Cerebellar cortex (tissue), 1 donor: Measurements from ENCODE around the gene ZNF780B.
A peak's percentile ranks its signal among the peaks of the same experiment; 100 is the strongest.
"Not testable (repeated sequence)": the region's sequence is repeated elsewhere in the genome, so short reads cannot be mapped to it uniquely, and the experiment has no call there.

Source experiments
- DNase-seq: peaks from one replicate; pipeline ENCODE4 v3.0.0-alpha.2; 2015; ENCODE audit warnings: low spot score

ZNF780B gene

DNA sequence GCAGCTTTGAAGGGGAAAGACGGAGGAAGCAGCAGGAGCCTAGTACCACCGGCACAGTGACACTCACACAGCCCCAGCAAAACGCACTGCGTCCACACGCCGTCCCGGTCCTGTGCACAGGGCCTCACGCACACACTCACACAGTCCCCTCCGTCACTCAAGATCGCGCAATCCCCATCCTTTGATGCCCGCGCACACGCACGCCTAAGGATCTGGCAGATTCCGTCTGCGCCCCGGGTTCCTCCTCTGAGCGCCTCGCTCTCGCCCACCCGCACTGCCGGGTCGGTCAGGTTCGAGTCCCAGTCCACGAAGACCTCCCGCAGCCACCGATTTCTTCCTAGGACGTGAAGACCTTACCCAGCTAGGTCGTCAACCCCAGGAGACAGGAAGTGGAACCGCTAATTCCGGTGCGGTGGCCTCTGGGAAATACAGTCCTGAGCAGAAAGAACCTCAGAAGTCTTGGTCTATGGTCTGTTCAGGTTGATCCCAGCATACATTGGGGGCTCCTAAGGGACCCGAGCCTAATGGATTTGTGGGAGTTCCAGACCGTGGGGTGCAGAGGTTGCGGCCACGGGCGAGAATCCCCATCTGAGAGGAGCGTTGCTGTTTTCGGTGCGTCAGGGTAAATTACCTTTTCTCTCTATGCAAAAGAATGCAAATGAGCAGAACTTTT, at the start of gene ZNF780B:
TSS of gene ZNF780B (minus strand) at position 400 of the 673 bp plus-strand sequence. CDS start 5,899 bp downstream, outside the sequence.
- DNase-seq = peak; percentile 91

DNA sequence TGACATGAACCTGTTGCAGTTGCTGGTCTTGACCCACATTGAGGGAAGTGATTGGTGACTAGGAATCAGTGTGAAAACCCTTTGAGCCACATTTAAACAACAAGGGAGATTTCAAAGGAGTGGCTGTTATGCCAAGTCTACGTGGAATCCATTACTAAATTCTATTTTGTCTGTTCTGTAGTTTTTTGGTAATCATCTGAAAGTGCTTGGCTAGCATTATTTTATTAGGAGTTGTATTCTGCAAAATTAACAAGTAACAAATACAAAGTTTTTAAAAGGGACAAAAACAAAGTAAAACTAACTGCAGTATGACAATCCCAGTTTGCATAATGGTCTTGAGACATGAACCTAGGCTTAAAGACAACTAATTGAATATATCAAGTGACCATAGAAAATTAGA, 48.7 kb upstream of the ZNF780B start:
- no peak for DNase-seq

DNA sequence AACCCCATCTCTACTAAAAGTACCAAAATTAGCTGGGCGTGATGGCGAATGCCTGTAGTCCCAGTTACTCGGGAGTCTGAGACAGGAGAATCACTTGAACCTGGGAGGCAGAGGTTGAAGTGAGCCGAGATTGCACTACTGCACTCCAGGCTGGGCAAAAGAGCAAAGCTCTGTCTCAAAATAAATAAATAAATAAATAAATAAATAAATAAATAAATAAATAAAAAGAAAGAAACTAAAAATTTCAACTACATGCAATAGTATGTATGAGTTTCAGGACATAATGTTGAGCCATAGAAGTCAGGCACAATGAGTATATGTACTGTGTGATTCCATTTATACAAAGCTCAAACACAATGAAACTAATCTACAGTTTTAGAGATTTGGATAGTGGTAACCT, 47.6 kb upstream of the ZNF780B start:
- no peak for DNase-seq

DNA sequence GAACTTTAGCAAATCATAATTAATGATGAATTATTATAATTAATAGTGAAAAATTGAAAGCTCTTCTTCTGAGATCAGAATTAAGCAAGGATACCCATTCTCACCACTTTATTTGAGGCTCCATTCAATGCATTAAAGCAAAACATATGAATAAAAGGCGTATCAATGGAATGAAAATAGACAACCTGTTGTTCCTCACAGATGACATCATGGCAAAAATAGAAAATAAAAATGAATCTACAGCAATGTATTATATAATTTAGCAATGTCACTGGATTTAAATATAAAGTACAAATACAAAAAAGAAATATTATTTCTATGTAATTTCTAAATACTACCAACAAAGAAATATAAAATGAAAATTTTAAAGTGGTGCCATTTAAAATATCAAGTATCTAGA, 45.8 kb upstream of the ZNF780B start:
- no peak for DNase-seq

DNA sequence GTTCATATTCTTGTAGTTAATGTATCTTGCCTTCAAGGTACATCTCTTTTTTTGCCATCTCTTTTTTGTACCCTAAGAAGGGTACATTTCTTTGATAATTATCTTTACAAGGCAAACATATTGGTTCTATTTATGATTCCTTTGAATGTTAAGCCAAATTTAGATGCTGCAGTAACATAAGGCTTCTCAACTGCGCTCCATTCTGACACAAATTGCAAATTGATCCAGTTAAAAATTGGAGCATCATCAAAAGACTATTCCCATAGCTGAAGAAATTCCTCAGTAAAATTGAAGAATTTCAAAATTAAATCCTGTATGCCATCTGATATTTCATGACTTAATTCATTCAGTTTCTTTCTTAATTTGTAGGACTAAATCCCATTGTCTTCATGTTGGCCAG, 37.4 kb upstream of the ZNF780B start:
- no peak for DNase-seq

DNA sequence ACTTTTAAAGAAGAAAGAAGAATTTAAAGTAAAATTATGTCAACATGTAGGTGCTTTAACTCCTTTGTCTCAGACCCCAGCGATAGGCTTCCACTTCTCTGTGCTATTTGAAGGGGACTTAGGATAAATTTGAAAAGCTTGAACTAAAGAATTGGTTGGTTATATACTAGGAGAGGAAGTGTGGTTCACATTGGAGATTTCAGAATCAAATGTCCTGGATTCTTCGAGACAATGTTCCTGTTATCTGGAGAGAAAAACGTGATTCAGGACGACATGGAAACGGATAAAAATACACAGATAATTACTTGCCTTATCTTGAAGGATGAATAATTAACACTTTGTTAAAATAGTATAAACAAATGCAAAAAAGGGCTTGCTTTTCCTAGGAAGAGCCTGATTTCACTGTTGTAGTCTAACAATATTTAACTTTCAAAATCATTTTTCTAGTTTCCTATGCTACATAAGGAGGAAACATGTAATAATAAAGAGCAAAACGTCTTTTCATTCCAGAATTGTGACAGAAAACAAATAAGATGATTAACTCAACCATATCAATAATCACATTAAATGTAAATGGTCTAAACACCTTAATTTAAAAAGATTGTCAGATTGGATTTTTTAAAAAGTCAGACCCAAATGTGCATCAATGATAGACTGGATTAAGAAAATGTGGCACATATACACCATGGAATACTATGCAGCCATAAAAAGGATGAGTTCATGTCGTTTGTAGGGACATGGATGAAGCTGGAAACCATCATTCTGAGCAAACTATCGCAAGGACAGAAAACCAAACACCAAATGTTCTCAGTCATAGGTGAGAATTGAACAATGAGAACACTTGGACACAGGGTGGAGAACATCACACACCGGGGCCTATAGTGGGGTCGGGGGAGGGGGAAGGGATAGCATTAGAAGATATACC, 35.4 kb upstream of the ZNF780B start:
- no peak for DNase-seq

DNA sequence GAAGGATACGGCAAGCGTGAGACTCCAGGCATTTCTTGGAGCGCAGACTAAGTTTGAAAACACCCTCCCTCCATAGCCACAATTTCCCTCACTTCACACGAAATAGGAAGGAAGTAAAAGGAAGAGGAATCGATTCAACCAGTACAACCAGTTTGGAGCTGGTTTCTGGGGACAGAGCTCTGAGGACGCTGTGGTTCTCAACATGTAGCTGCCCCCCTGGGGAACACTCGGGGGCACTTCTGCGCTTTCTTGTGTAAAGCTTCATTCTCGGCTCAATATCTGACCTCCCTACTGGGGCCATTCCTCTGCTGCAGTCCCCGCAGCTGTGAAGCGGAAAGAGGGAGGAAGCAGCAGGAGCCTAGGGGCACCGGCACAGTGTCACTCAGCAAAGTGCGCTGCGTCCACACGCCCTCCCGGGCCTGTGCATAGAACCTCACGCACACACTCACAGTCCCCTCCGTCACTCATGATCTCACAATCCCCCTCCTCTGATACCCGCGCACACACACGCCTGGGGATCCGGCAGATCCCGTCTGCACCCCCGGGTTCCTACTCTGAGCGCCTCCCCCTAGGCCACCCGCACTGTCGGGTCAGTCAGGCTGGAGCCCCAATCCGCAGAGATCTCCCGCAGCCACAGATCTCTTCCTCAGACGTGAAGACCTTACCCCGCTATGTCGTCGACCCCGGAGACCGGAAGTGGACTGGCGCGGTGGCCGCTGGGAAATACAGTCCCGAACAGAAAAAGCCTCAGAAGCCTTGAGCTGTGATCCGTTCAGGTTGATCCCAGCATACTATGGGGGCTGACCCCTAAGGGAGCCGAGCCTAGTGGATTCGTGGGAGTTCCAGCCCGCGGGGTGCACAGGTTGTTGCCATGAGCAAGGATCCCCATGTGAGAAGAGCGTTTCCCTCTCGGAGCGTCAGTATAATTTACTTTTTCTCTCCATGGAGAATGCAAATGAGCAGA, 34.5 kb upstream of the ZNF780B start, which contains the start of gene ZNF780A:
TSS of gene ZNF780A (minus strand) at position 703 of the 964 bp plus-strand sequence. CDS start 6,190 bp downstream, outside the sequence.
- DNase-seq = peak; percentile 89

DNA sequence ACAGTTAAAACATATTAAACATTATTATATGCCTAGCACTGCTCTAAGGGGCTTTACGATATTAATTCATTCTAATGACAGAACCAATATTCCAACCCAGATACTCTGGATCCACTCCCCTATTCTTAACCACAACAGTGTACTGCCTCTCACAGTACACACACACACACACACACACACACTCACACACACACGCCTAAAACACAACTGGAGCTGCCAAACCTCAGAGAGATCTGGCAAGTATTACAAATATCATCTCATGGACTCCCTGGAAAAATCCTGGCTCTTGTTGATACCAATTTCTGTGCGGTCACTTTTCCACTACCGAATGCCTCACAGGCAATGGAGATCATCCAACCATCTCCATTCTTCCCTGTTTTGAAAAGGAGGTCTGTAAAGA, 33.4 kb upstream of the ZNF780B start:
- peak; percentile 27 for DNase-seq

DNA sequence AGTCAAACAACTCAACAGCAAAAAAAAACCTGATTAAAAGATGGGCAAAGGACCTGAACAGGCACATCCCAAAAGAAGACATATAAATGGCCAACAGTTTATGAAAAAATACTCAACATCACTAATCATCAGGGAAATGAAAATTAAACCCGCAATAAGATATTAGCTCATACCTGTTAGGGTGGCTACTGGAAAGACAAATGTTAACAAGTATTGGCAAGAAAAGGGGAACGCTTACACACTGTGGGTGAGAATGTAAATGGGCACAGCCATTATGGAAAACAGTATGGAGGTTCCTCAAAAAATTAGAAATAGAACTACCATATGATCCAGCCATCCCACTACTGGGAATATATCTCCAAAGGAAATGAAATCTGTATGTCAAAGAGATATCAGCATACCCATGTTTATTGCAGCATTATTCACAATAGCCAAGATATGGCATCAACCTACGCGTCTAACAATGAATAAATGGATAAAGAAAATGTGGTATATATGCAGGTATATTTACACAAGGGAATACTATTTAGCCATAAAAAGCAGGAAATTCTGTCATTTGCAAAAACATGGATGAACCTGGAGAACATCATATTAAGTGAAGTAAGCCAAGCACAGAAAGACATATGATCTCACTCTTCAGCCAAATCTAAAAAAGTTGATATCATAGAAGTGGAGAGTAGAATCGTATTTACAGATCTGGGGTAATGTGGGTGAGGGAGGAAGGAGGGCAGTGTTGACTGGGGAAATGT, 32.4 kb upstream of the ZNF780B start:
- DNase-seq = no peak

DNA sequence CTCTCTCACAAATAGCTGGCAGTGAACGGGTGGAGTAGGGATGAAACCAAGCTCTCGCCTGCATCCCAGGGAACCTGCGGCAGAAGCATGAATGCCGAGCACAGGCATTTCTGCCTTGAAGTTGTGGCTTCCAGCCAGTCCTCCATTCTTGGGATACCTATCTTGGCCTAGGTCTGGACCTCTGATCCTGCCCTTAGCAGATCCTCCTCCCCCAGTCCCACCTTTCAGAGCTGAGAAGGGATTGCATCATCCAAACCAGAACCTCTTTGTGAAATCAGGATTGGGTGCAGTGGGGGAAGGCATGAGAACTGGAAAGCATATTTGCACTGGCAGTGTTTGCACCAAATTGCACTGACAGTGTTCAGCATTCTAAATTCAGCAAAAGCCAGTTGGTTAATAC, 28.9 kb upstream of the ZNF780B start:
- peak; percentile 5 for DNase-seq

DNA sequence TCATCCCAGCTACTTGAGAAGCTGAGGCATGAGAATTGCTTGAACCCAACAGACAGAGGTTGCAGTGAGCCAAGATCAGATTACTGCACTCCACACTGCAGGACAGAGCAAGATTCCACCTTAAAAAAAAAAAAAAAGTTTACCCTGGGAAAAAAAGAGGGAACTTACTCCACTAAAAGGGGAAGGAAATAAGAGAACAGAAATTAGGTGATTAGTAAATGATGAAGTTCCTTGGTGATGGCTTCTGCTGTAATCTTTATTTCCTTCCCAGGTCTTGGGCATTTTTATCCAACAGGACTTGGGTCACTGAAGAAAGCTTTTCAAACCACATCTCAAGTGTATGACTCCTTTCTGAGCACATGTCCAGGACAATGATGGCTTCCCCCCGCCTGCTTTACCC, 25.4 kb upstream of the ZNF780B start:
- DNase-seq = no peak

DNA sequence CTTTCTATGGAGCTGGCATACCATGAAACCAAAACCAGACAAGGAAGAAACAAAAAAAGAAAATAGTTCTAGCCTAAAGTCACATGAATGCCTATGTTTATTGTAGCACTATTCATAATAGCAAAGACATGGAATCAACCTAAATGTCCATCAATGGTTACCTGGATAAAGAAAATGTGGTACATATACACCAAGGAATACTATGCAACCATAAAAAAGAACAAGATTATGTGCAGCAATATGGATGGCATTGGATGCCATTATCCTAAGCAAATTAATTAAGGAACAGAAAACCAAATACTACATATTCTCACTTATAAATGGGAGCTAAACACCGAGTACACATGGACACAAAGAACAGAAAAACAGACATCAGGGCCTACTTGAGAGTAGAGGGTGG, 24.3 kb upstream of the ZNF780B start:
- no peak for DNase-seq

DNA sequence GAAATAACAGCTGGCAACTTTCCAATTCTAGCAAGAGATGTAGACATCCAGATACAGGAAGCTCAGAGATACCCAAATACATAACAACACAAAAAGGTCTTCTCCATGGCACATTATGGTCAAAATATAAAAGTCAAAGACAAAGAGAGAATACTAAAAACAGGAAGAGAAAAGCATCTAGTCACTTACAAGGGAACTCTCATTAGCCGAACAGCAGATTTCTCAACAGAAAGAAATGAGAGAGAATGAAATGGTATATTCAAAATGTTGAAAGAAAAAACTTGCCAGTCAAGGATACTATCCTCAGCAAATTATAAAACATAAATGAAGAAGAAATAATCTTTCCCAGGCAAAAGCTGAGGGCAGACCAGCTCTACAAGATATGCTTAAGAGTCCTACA, 22.3 kb upstream of the ZNF780B start:
- DNase-seq = no peak

DNA sequence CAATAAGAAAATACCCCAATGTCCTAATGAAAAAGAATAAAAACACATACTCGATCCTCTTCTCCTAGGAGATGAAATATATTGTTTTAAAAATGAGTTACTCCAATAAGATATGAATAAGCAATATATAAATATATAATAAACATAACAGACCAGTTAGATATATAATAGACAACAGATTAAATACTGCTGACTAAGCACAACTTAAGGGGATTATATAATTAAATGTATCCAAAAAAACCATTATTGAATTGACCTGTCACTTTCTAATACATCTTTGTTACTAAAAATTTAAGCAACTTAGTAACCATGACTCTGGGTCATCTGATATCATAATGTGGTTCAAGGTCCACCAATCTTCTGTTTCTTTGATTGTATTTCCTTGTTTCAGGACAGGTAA, 14.0 kb upstream of the ZNF780B start:
- no peak for DNase-seq

DNA sequence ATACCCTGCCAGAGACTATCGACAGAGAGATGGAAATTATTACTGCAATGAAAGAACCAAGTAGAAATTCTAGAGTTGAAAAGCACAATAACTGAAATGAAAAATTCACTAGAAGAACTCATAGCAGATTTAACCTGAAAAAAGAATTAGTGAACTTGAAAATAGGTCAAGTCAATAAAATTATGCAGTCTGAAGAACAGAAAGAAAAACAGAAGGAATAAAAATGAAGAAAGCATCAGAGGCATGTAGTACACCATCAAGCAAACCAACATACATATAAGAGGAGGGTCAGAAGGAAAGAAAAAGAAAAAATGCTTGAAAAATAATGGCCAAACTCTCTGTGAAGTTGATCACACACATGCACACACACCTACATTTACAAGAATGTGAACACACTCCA, 3.6 kb upstream of the ZNF780B start:
- no peak for DNase-seq

DNA sequence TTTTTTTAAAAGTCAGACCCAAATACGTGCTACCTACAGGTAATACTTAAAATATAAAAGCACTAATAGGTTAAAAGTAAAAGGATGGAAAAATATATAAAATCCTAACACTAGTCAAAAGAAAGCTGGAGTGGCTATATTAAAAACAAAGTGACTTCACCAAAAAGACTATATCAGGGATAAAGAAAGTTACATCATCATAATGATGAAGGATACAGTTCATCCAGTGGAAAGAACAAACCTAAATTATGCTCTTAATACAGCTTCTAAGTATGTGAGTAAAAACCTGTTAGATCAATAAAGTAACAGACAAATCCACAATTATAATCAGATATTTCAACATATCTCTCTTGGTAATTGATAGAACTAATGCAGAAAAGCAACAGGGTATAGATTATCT, 1.1 kb upstream of the ZNF780B start:
- DNase-seq = no peak

DNA sequence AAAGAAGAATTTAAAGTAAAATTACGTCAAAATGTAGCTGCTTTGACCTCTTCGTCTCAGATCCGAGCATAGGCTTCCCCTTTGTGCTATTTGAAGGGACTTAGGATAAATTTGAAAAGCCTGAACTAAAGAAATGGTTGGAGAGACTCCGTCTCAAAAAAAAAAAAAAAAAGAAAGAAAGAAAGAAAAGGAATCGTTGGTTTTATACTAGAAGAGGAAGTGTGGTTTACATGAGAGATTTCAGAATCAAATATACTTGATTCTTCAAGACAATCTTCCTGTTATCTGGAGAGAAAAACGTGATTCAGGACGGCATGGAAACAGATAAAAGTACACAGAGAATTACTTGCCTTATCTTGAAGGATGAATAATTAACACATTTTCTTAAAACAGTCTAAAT, 474 bp upstream of the ZNF780B start:
- DNase-seq = no peak

DNA sequence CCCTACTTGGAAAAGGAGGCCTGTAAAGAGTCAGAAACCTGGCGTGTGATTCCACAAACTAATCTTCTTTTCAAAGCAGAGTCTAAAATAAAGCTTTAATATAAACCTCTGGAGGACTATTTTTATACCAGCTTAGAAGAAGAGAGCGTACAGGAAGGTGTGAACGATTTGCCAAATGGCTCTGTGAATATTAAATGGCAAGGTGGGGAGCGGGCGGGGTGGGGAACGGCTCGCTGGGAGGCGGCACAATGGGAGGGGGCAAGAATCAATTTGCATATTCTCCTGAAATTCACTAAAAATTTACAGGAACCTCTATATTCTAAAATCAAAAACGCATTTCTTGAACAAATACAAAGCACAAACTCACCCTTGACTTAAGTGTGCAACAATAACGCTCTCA, 982 bp downstream of the ZNF780B start:
- no peak for DNase-seq

DNA sequence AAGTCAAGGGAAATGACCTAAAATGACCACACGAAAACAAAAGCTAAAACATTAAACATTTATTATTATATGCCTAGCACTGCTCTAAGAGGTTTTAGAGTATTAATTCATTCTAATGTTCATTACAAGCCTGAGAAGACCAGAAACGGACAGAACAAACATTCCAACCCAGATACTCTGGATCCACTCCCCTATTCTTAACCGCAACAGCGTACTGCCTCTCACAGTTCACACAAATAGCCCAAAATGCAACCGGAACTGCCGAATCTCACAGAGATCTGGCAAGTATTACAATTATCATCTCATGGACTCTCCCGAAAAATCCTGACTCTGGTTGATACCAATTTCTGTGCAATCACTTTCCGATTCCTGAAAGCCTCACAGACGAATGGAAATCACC, 1.4 kb downstream of the ZNF780B start:
- DNase-seq = no peak

DNA sequence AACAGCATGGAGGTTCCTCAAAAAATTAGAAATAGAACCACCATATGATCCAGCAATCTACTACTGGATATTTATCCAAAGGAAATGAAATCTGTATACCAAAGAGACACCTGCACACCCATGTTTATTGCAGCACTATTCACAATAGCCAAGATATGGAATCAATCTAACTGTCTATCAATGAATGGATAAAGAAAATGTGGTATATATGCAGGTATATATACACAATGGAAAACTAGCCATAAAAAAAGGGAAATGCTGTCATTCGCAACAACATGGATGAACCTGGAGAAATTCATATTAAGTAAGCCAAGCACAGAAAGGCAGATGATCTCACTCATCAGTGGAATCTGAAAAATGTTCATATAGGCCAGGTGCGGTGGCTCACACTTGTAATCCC, 2.5 kb downstream of the ZNF780B start:
- no peak for DNase-seq

DNA sequence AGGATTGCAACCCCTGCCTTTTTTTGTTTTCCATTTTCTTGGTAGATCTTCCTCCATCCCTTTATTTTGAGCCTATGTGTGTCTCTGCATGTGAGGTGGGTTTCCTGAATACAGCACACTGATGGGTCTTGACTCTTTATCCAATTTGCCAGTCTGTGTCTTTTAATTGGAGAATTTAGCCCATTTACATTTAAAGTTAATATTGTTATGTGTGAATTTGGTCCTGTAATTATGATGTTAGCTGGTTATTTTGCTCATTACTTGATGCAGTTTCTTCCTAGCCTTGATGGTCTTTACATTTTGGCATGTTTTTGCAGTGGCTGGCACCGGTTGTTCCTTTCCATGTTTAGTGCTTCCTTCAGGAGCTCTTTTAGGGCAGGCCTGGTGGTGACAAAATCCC, 14.3 kb downstream of the ZNF780B start:
- not testable (repeated sequence) for DNase-seq
